ENCODE data around the gene RAB18. TPM values are rescaled to one million over a fixed set of nuclear protein-coding genes. Genes with fewer than 3 reads are reported as not detected.
A peak's percentile ranks its signal among the peaks of the same experiment; 100 is the strongest.

Gene RAB18
- total and polyA plus RNA-seq, 9 of the 15 experiments (the other 6 are each of a cell fraction or from before 2014, with no cell fraction given) = 10.5 to 46.3 (median 32.5) TPM

GRCh38 chr10:27529010-27529783, 25.1 kb downstream of the RAB18 start (continued):
- TF ChIP-seq ESRRA (IDR thresholded peaks at IDR 0.05; ENCODE audit: borderline replicate concordance, low read depth) (peak; percentile 53; the same call in 1 of the 2 replicates), RFX1 (IDR thresholded peaks at IDR 0.05) (no peak), BRD9 (IDR thresholded peaks at IDR 0.05; ENCODE audit: low read depth, partially characterized antibody) (peak; percentile 31), CEBPG (CRISPR knock-in tag; IDR thresholded peaks at IDR 0.05) (no peak), CEBPG (tag; conservative IDR thresholded peaks at IDR 0.05 in 1 of 2, IDR thresholded peaks at IDR 0.05 in 1 of 2) (peak in 1 of 2 experiments; percentile 51; a peak in 1 of 4 replicates), MAFF (IDR thresholded peaks at IDR 0.05; ENCODE audit: low read length) (peak; percentile 91), HDAC8 (tag; IDR thresholded peaks at IDR 0.05) (no peak), MAFG (tag; conservative IDR thresholded peaks at IDR 0.05) (peak; percentile 95), MITF (IDR thresholded peaks at IDR 0.05) (no peak), ZNF57 (CRISPR knock-in tag; IDR thresholded peaks at IDR 0.05) (no peak), SMAD3 (CRISPR knock-in tag; conservative IDR thresholded peaks at IDR 0.05) (no peak), NFE2 (IDR thresholded peaks at IDR 0.05; ENCODE audit: low read depth) (peak; percentile 95), OTX1 (CRISPR knock-in tag; IDR thresholded peaks at IDR 0.05) (no peak), TRIM24 (IDR thresholded peaks at IDR 0.05) (0 out of 4 replicates have a peak, but pooled peaks of 1 of the 2 experiments have one; percentile 22), TARDBP (IDR thresholded peaks at IDR 0.05) (no peak), FOXK2 (conservative IDR thresholded peaks at IDR 0.05 in 1 of 2, IDR thresholded peaks at IDR 0.05 in 1 of 2; ENCODE audit: low read depth in 2 of 2) (0 out of 4 replicates have a peak, but pooled peaks of 1 of the 2 experiments have one; percentile 42), ZNF217 (CRISPR knock-in tag; IDR thresholded peaks at IDR 0.05) (no peak), FOS (IDR thresholded peaks at IDR 0.05; ENCODE audit: extremely low read depth, insufficient read length) (no peak), ZNF282 (CRISPR knock-in tag; IDR thresholded peaks at IDR 0.05) (no peak), SMARCA5 (IDR thresholded peaks at IDR 0.05) (no peak), STAG1 (CRISPR knock-in tag; IDR thresholded peaks at IDR 0.05; ENCODE audit: borderline replicate concordance) (no peak), ELF1 (tag; IDR thresholded peaks at IDR 0.05) (no peak), MNT (conservative IDR thresholded peaks at IDR 0.05) (no peak; a peak in 2 of 4 replicates), CAMTA2 (CRISPR knock-in tag; conservative IDR thresholded peaks at IDR 0.05) (no peak), C11orf30 (IDR thresholded peaks at IDR 0.05; ENCODE audit: low read depth) (peak; percentile 98), MYBL2 (IDR thresholded peaks at IDR 0.05; ENCODE audit: low read depth) (no peak), MYBL2 (CRISPR knock-in tag; IDR thresholded peaks at IDR 0.05; ENCODE audit: borderline replicate concordance) (no peak)
- TF ChIP-seq, protein P1, sequence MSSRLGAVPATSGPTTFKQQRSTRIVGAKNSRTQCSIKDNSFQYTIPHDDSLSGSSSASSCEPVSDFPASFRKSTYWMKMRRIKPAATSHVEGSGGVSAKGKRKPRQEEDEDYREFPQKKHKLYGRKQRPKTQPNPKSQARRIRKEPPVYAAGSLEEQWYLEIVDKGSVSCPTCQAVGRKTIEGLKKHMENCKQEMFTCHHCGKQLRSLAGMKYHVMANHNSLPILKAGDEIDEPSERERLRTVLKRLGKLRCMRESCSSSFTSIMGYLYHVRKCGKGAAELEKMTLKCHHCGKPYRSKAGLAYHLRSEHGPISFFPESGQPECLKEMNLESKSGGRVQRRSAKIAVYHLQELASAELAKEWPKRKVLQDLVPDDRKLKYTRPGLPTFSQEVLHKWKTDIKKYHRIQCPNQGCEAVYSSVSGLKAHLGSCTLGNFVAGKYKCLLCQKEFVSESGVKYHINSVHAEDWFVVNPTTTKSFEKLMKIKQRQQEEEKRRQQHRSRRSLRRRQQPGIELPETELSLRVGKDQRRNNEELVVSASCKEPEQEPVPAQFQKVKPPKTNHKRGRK (tag; IDR thresholded peaks at IDR 0.05) = peak; percentile 41; the same call in 1 of the 2 replicates

Data from K562 (cell line).